Measurements from ENCODE around the gene ASB16.

The ASB16 gene

DNA sequence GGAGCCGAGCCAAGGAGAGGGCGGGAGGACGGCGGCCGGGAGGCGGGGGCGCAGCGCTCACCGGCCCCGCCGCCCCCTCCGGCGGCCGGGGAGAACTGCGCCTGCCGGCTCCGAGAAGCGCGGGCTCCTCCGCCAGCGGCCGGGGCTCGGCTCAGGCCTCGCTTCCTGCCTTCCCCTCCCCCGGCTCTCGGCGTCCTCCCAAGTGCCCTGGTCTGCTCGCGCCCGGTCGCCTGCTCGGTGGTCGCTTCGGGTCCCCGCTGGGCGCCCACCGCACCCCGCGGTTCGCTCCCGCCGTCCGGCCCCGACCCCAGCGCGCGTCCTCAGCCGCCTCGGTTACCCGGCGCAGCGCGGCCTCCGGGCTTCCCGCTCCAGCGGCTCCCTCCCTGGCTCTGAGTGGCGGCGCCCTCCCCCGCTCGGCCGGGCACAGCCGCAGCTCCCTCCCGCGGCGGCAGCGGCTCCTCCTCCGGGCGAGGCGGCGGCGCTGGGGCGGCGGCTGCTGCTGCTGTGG lies 48.7 kb downstream of the ASB16 start:
- in situ Hi-C loops (cut with HindIII; ENCODE audit: low pct_ligation_motif_present, low sequenced_read_pairs) = no loop called here
- DNase-seq = no peak
- Histone ChIP-seq H3K36me3 (replicated peaks) (peaks cover 30% of the 10 kb centered on the region), H3K27ac (peak overlapping the region; percentile 86), H3K27me3 (replicated peaks) (no peaks in the 10 kb centered on the region), H3K4me3 (ENCODE audit: low read depth, low read length) (peak overlapping the region; percentile 82)
- TF ChIP-seq, protein P1, sequence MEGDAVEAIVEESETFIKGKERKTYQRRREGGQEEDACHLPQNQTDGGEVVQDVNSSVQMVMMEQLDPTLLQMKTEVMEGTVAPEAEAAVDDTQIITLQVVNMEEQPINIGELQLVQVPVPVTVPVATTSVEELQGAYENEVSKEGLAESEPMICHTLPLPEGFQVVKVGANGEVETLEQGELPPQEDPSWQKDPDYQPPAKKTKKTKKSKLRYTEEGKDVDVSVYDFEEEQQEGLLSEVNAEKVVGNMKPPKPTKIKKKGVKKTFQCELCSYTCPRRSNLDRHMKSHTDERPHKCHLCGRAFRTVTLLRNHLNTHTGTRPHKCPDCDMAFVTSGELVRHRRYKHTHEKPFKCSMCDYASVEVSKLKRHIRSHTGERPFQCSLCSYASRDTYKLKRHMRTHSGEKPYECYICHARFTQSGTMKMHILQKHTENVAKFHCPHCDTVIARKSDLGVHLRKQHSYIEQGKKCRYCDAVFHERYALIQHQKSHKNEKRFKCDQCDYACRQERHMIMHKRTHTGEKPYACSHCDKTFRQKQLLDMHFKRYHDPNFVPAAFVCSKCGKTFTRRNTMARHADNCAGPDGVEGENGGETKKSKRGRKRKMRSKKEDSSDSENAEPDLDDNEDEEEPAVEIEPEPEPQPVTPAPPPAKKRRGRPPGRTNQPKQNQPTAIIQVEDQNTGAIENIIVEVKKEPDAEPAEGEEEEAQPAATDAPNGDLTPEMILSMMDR (IDR thresholded peaks at IDR 0.05; ENCODE audit: low read depth, low read length, missing control alignments) = peak; percentile 25

- in situ Hi-C loops (cut with HindIII; ENCODE audit: low pct_ligation_motif_present, low sequenced_read_pairs) = no loop called here
- peak; percentile 36 for DNase-seq
- Histone ChIP-seq H3K36me3 (replicated peaks) (peaks cover 25% of the 10 kb centered on the region), H3K4me3 (ENCODE audit: low read depth, low read length) (peak within 1 kb of the TSS; percentile 82), H3K27me3 (replicated peaks) (no peaks in the 10 kb centered on the region), H3K27ac (peak within 1 kb of the TSS; percentile 86)
- TF ChIP-seq, protein P1 (IDR thresholded peaks at IDR 0.05; ENCODE audit: low read depth, low read length, missing control alignments) = peak; percentile 2
Observed at GRCh38 chr17:44219616-44220212, 49.2 kb downstream of the ASB16 start, which contains the start of gene UBTF. Gene UBTF (minus strand): TSS chr17:44219675. CDS start chr17:44218229, 1,446 bp downstream.

DNA sequence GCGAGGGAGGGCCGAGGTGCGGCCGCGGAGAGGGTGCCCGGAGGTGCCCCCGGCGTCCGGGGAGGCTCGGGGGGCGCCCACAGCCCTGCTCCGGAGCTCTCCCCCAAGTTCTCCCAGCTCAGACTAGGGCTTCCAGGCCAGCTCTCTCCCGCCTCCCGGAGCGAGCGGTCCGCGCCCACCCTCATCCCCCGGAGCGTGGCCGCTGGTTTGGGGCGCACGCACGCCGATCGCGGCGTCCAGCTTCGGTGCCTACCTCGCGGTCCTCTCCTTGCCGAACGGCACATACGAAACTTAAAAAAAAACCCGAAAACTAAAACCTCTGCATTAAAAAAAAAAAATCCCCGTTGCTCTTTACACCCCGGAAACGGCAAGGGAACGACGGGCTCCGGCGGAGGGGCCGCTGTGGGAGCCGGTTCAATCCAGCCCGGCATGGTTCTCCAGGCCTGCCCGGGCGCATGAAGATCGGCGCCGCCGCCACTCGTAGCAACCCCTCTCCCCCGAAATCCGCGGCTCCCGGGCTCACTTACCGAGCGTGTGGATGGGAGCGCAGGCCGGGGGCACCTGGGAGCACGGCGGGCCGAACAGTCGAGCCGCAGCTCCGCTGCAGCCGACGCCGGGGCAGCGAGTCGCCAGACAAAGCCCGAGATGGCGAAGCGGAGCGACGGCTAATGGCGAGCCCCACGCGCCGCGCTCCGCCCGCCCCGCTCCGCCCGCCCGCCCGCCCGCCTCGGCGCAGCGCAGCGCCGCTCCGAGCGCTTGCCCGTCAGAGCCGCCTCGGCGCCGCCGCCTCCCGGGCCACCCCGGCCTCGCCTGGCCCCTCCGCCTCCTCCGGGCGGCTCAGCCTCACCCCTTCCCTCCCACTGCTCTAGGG lies 49.9 kb downstream of the ASB16 start:
- peak overlapping the region; percentile 74 for H3K27ac ChIP-seq
- in situ Hi-C loops (cut with HindIII; ENCODE audit: low pct_ligation_motif_present, low sequenced_read_pairs) = no loop called here

GRCh38 chr17:44221084-44221861 lies 50.8 kb downstream of the ASB16 start:
- H3K27ac ChIP-seq = peak overlapping the region; percentile 29
- TF ChIP-seq, protein P1 (IDR thresholded peaks at IDR 0.05; ENCODE audit: low read depth, low read length, missing control alignments) = no peak
- peak; percentile 73 for DNase-seq
- H3K36me3 ChIP-seq (replicated peaks) = peaks cover 9% of the 10 kb centered on the region
- H3K4me3 ChIP-seq (ENCODE audit: low read depth, low read length) = peak overlapping the region; percentile 82
- no peaks in the 10 kb centered on the region for H3K27me3 ChIP-seq (replicated peaks)
- in situ Hi-C loops (cut with HindIII; ENCODE audit: low pct_ligation_motif_present, low sequenced_read_pairs) = no loop called here

More for the DNA sequence above, 49.9 kb downstream of the ASB16 start:
- peak overlapping the region; percentile 82 for H3K4me3 ChIP-seq (ENCODE audit: low read depth, low read length)
- no peaks in the 10 kb centered on the region for H3K27me3 ChIP-seq (replicated peaks)
- DNase-seq = no peak
- TF ChIP-seq, protein P1 (IDR thresholded peaks at IDR 0.05; ENCODE audit: low read depth, low read length, missing control alignments) = no peak
- H3K36me3 ChIP-seq (replicated peaks) = peaks cover 18% of the 10 kb centered on the region

GRCh38 chr17:44221862-44222111 lies 51.3 kb downstream of the ASB16 start:
- DNase-seq = no peak
- H3K27ac ChIP-seq = peak overlapping the region; percentile 29
- peaks cover 4% of the 10 kb centered on the region for H3K36me3 ChIP-seq (replicated peaks)
- in situ Hi-C loops (cut with HindIII; ENCODE audit: low pct_ligation_motif_present, low sequenced_read_pairs) = no loop called here
- H3K4me3 ChIP-seq (ENCODE audit: low read depth, low read length) = peak overlapping the region; percentile 82
- H3K27me3 ChIP-seq (replicated peaks) = no peaks in the 10 kb centered on the region
- TF ChIP-seq, protein P1 (IDR thresholded peaks at IDR 0.05; ENCODE audit: low read depth, low read length, missing control alignments) = no peak
